Psoas muscle (tissue), 8 donors: ENCODE results near the gene RABGAP1L. TPM values are rescaled to one million over a fixed set of nuclear protein-coding genes. Genes with fewer than 3 reads are reported as not detected.

ENCODE experiments used
- ATAC-seq, 4 donors: fragments of 200-7000 bp; cut with Tn5 transposase; one replicate each; pipeline ENCODE4 v1.9.1; 2020; ENCODE audit warnings: moderate library complexity in 3 of 4, mild to moderate bottlenecking in 2 of 4
- DNase-seq, 2 donors: peaks; one replicate each; pipeline ENCODE4 v3.0.0-alpha.2; 2020
- H3K27ac ChIP-seq: fragments of 200-600 bp; one replicate; pipeline ENCODE4 v1.8.0; 2022
- H3K27me3 ChIP-seq, 3 donors: fragments of 200-600 bp in 1 of 3; one replicate each; pipeline versions ENCODE4 v1.6.1 to v1.8.0; 2013 to 2022; ENCODE audit warnings: low read length in 2 of 3, mild to moderate bottlenecking in 2 of 3, moderate library complexity in 1 of 3; ENCODE audit not compliant: insufficient read depth in 3 of 3
- H3K36me3 ChIP-seq, 2 donors: fragments of 200-600 bp in 1 of 2; one replicate each; pipeline versions ENCODE4 v1.6.1 to v1.8.0; 2013 to 2022; ENCODE audit warnings: low read depth in 1 of 2, mild to moderate bottlenecking in 1 of 2, moderate library complexity in 1 of 2; ENCODE audit not compliant: insufficient read depth in 1 of 2
- H3K4me1 ChIP-seq: fragments of 200-600 bp; one replicate; pipeline ENCODE4 v1.8.0; 2022
- H3K4me3 ChIP-seq: fragments of 200-600 bp; one replicate; pipeline ENCODE4 v1.8.0; 2022; ENCODE audit warnings: mild to moderate bottlenecking
- H3K9me3 ChIP-seq: fragments of 200-600 bp; one replicate; pipeline ENCODE4 v1.8.0; 2022
- CTCF ChIP-seq: fragments of 200-600 bp; IDR thresholded peaks from one replicate; pipeline ENCODE4 v1.8.0; 2022; ENCODE audit warnings: antibody characterized with exemption
- WGBS, 3 donors: extraction: QIAGEN DNeasy Blood & Tissue Kit; methylation state at CpG; one replicate each; pipeline versions ENCODE4 v1.1.6 to v1.1.7; 2013; 5-methylcytosine and 5-hydroxymethylcytosine counted together
- intact Hi-C, 2 donors: fragments of 100-400 bp; cut with DNase I; formaldehyde crosslinking; loops; one replicate each; pipeline versions ENCODE4 v1.11.0 to v1.14.2; 2022
- polyA plus RNA-seq, 3 donors: library from polyadenylated mRNA; stranded (reverse); fragments of 200-250 nt; gene quantifications; one replicate each; pipeline ENCODE4 v1.2.3, GENCODE V29; 2013
- total RNA-seq, 4 donors: library from RNA; stranded (reverse); fragmentation: NEBNext Ultra II Directional in 2 of 4; extraction: Animal tissue kit (Norgen Biotek cat#: 25700) in 2 of 4; gene quantifications; one replicate each; pipeline versions ENCODE4 v1.2.1 to v1.2.4, GENCODE V29; 2021 to 2023
- donor health status: healthy with polysubstance abuse.
- donor health status: DM: no; HTN: no; CAD: no; lungs with moderate emphysema.
- donor health status: Bipolar disorder and iron deficiency.
- donor health status: healthy.
- donor health status: DM: yes; HTN: yes; CAD: no.
- donor health status: DM: no; HTN: no; CAD: no.
- donor health status: DM: no; HTN: no; CAD: no.
- donor health status: DM: yes; HTN: yes; CAD: no.

Gene RABGAP1L
- total and polyA plus RNA-seq, 7 donors = 2.9 to 14.4 (median 8.7) TPM

GRCh38 chr1:174291059-174291458 lies 131.7 kb downstream of the RABGAP1L start:
- DNase-seq (no peak), ATAC-seq (no peak)
- Histone ChIP-seq H3K4me1 (no peaks in the 10 kb centered on the region), H3K27me3 (no peaks in the 10 kb centered on the region), H3K4me3 (no peak overlapping the region), H3K9me3 (no peaks in the 10 kb centered on the region), H3K36me3 (no peaks in the 10 kb centered on the region), H3K27ac (no peak overlapping the region)
- intact Hi-C loops = no loop called here
- TF ChIP-seq CTCF = no peak

GRCh38 chr1:174296309-174296708 lies 137.0 kb downstream of the RABGAP1L start:
- no peaks in the 10 kb centered on the region for H3K4me1 ChIP-seq
- ATAC-seq = no peak
- 81 to 90% (median 87%) methylated on average over 4 of the region's 4 CpGs for WGBS, 3 donors
- intact Hi-C loops = no loop called here
- no peak overlapping the region for H3K27ac ChIP-seq
- no peak for DNase-seq
- no peaks in the 10 kb centered on the region for H3K9me3 ChIP-seq
- H3K4me3 ChIP-seq = no peak overlapping the region
- TF ChIP-seq CTCF = no peak
- H3K27me3 ChIP-seq = no peaks in the 10 kb centered on the region
- peaks cover 0 to 2% of the 10 kb centered on the region in 2 donors for H3K36me3 ChIP-seq

- peaks cover 0 to 2% of the 10 kb centered on the region in 2 donors for H3K36me3 ChIP-seq
- DNase-seq = no peak
- ATAC-seq = no peak
- no peak overlapping the region for H3K27ac ChIP-seq
- TF ChIP-seq CTCF = no peak
- 81 to 85% (median 84%) methylated on average over 10 of the region's 10 CpGs for WGBS, 3 donors
- no peaks in the 10 kb centered on the region for H3K4me1 ChIP-seq
- H3K4me3 ChIP-seq = no peak overlapping the region
- H3K27me3 ChIP-seq = no peaks in the 10 kb centered on the region
- H3K9me3 ChIP-seq = no peaks in the 10 kb centered on the region
- intact Hi-C loops = no loop called here
Observed at GRCh38 chr1:174297351-174297750, 138.0 kb downstream of the RABGAP1L start.

DNA sequence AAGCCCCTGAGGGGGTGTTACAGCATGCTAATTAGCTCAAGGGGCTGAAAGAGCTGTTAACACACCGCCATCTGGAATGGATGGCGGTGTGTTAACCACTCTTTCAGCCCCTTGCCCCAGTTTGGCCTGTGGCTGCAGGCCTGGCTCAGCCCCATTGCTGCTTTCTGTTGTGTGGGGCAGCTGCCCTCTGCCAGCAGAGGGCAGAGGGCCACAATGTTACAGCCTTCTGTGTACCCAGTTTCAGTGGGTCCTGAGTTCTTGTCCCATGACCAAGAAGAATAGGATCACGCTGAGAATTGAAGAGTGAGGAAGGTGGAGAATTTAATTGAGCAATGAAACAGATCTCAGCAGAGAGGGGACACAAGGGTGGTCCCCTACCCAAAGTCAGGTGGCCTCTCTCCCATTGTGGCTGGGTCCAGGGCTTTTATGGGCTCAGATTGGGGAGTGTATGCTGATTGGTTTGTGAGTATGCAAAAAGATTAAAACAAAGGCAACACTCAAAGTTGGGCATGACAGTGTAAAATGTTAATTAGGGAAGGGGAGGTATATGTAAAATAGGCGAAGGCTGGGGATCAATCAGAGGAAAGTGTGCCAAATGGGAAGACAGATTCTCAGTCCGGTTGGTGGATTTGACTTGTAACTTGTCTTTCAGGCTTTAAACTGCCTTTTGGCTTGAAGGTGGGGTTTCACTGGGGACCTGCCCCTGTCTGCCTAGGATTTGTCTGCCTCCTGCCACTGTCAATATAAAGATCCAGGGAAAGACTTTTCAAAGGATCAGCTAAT lies 142.2 kb downstream of the RABGAP1L start:
- H3K27me3 ChIP-seq = no peaks in the 10 kb centered on the region
- DNase-seq (no peak), ATAC-seq (no peak)
- H3K36me3 ChIP-seq = peaks cover 0 to 2% of the 10 kb centered on the region in 2 donors
- intact Hi-C loops = no loop called here
- 91 to 96% (median 95%) methylated on average over 5 of the region's 5 CpGs for WGBS, 3 donors
- no peaks in the 10 kb centered on the region for H3K4me1 ChIP-seq
- no peak overlapping the region for H3K27ac ChIP-seq
- no peak for TF ChIP-seq CTCF
- H3K9me3 ChIP-seq = no peaks in the 10 kb centered on the region
- no peak overlapping the region for H3K4me3 ChIP-seq

DNA sequence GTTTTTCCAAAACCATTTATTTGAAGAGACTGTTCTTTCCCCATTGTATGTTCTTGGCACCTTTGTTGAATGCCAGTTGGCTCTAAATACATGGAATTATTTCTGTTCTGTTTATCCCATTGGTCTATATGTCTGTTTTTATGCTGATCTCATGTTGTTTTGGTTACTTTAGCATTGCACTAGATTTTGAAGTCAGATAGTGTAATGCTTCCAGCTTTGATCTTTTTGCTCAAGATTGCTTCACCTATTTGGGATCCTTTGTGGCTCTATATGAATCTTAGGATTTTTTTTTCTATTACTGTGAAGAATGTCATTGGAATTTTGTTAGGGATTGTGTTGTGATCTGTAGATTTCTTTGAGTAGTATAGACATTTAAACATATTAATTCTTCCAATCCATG lies 149.3 kb downstream of the RABGAP1L start:
- DNase-seq = no peak
- H3K9me3 ChIP-seq = peaks cover 6% of the 10 kb centered on the region
- H3K4me1 ChIP-seq = no peaks in the 10 kb centered on the region
- TF ChIP-seq CTCF = no peak
- ATAC-seq = no peak
- no peaks in the 10 kb centered on the region for H3K27me3 ChIP-seq
- intact Hi-C loops = no loop called here
- no peaks in the 10 kb centered on the region for H3K36me3 ChIP-seq
- no peak overlapping the region for H3K4me3 ChIP-seq
- no peak overlapping the region for H3K27ac ChIP-seq
